ENCODE measurements around the gene TADA3. TPM values are rescaled to one million over a fixed set of nuclear protein-coding genes. Genes with fewer than 3 reads are reported as not detected.

TADA3 gene
- total and polyA plus RNA-seq, 2 donors (not counting 3 experiments of a cell fraction or from before 2014, with no cell fraction given) = 27.8 to 31.0 TPM

- H3K9me1 ChIP-seq (replicated peaks; ENCODE audit: control insufficient read depth, extremely low read depth, insufficient read depth, low read length) = no peaks in the 10 kb centered on the region
- no peak overlapping the region for H3K9ac ChIP-seq (replicated peaks; ENCODE audit: extremely low read depth, insufficient read depth, low read length)
- no peak overlapping the region for H2AFZ ChIP-seq (ENCODE audit: low read depth, low read length)
- H3K27me3 ChIP-seq (ENCODE audit: control insufficient read depth in 2 of 2, insufficient read depth in 2 of 2, low read length in 2 of 2) = no peaks in the 10 kb centered on the region
- no peak overlapping the region for H3K4me3 ChIP-seq (replicated peaks in 1 of 3; ENCODE audit: insufficient read depth in 1 of 3, low read depth in 1 of 3, low read length in 3 of 3)
- CTCF ChIA-PET = interaction anchor here (1.6 kb wide), 1 partner anchor 13 kb away, joined by 5 read pairs; no protein-coding TSS in a partner anchor
- BruUV-seq (replicated peaks) = no TSS peak
- intact Hi-C loops (cut with micrococcal nuclease) = no loop called here
- DNase-seq (ENCODE audit: low read depth, low spot score) (no peak), FAIRE-seq (no peak)
- TF ChIP-seq, protein P1, sequence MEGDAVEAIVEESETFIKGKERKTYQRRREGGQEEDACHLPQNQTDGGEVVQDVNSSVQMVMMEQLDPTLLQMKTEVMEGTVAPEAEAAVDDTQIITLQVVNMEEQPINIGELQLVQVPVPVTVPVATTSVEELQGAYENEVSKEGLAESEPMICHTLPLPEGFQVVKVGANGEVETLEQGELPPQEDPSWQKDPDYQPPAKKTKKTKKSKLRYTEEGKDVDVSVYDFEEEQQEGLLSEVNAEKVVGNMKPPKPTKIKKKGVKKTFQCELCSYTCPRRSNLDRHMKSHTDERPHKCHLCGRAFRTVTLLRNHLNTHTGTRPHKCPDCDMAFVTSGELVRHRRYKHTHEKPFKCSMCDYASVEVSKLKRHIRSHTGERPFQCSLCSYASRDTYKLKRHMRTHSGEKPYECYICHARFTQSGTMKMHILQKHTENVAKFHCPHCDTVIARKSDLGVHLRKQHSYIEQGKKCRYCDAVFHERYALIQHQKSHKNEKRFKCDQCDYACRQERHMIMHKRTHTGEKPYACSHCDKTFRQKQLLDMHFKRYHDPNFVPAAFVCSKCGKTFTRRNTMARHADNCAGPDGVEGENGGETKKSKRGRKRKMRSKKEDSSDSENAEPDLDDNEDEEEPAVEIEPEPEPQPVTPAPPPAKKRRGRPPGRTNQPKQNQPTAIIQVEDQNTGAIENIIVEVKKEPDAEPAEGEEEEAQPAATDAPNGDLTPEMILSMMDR (IDR thresholded peaks at IDR 0.05; ENCODE audit: extremely low read depth in 1 of 2, insufficient read depth in 1 of 2, low read depth in 1 of 2, low read length in 2 of 2) = no peak
- TF ChIP-seq JUN (IDR thresholded peaks at IDR 0.05; ENCODE audit: borderline replicate concordance, insufficient read depth, insufficient read length, low read depth) (no peak), POLR2AphosphoS5 (IDR thresholded peaks at IDR 0.05; ENCODE audit: insufficient read depth, low read depth, low read length) (no peak), MYC (IDR thresholded peaks at IDR 0.05; ENCODE audit: low read depth, low read length) (no peak), MAX (IDR thresholded peaks at IDR 0.05; ENCODE audit: insufficient read depth, insufficient read length) (no peak), POLR2A (IDR thresholded peaks at IDR 0.05; ENCODE audit: low read depth, low read length) (no peak), FOS (IDR thresholded peaks at IDR 0.05; ENCODE audit: borderline replicate concordance, insufficient read depth, low read length) (no peak), GATA2 (IDR thresholded peaks at IDR 0.05; ENCODE audit: insufficient read depth, insufficient read length, low read depth, low read length) (no peak), EZH2 (IDR thresholded peaks at IDR 0.05; ENCODE audit: borderline replicate concordance, low read depth, low read length, severe bottlenecking) (no peak)
- no peak overlapping the region for H3K4me2 ChIP-seq (ENCODE audit: insufficient read depth, low read length)
- POLR2A ChIA-PET = no interaction called here
- H3K27ac ChIP-seq (ENCODE audit: insufficient read depth, low read depth, low read length) = no peak overlapping the region
- H3K9me3 ChIP-seq (replicated peaks; ENCODE audit: control insufficient read depth, insufficient read depth, low read length) = no peaks in the 10 kb centered on the region
- peaks cover 6% of the 10 kb centered on the region for H3K79me2 ChIP-seq (ENCODE audit: control insufficient read depth, insufficient read depth, low read length)
- no peaks in the 10 kb centered on the region for H4K20me1 ChIP-seq (replicated peaks; ENCODE audit: control insufficient read depth, extremely low read depth, insufficient read depth, low read length)
- dilution Hi-C loops (cut with MboI; ENCODE audit: extremely low pct_ligation_motif_present, low sequenced_read_pairs) = no loop called here
- peaks cover 0 to 2% of the 10 kb centered on the region in 2 experiments for H3K36me3 ChIP-seq (ENCODE audit: control insufficient read depth in 2 of 2, extremely low read depth in 1 of 2, insufficient read depth in 2 of 2, low read length in 2 of 2)
- peaks cover 18% of the 10 kb centered on the region for H3K4me1 ChIP-seq (ENCODE audit: control insufficient read depth, extremely low read depth, insufficient read depth, low read length)
These were observed 24.0 kb downstream of the TADA3 start for GRCh38 chr3:9768141-9768775.
